ENCODE measurements around the gene NNT. TPM values are rescaled to one million over a fixed set of nuclear protein-coding genes. Genes with fewer than 3 reads are reported as not detected.
A peak's percentile ranks its signal among the peaks of the same experiment; 100 is the strongest.

Gene NNT
- total and polyA plus RNA-seq, 5 donors: 174 to 421 (median 399) TPM

- Histone ChIP-seq H3K4me1 (ENCODE audit: control insufficient read depth, insufficient read depth, low read length) (no peaks in the 10 kb centered on the region), H3K4me3 (ENCODE audit: low read length) (no peak overlapping the region), H3K27ac (ENCODE audit: low read length) (no peak overlapping the region), H3K9me3 (ENCODE audit: control insufficient read depth, low read length) (no peaks in the 10 kb centered on the region), H3K27me3 (ENCODE audit: control insufficient read depth, insufficient read depth) (no peaks in the 10 kb centered on the region)
- 93% methylated on average over 3 of the region's 3 CpGs for WGBS
- no peak for DNase-seq
- ATAC-seq: no peak
- intact Hi-C loops (cut with DNase I): no loop called here
Measured at GRCh38 chr5:43623048-43623680, 20.2 kb downstream of the NNT start.

GRCh38 chr5:43627028-43627427, 24.0 kb downstream of the NNT start:
- Histone ChIP-seq H3K27ac (ENCODE audit: low read length) (peak overlapping the region; percentile 67), H3K4me1 (ENCODE audit: control insufficient read depth, insufficient read depth, low read length) (no peaks in the 10 kb centered on the region), H3K27me3 (ENCODE audit: control insufficient read depth, insufficient read depth) (no peaks in the 10 kb centered on the region), H3K4me3 (ENCODE audit: low read length) (no peak overlapping the region), H3K9me3 (ENCODE audit: control insufficient read depth, low read length) (no peaks in the 10 kb centered on the region)
- intact Hi-C loops (cut with DNase I): no loop called here
- peak in 1 of 3 donors; percentile 22 for DNase-seq
- ATAC-seq: peak; percentile 87 to 90
- 64% methylated on average over 2 of the region's 2 CpGs for WGBS

DNA sequence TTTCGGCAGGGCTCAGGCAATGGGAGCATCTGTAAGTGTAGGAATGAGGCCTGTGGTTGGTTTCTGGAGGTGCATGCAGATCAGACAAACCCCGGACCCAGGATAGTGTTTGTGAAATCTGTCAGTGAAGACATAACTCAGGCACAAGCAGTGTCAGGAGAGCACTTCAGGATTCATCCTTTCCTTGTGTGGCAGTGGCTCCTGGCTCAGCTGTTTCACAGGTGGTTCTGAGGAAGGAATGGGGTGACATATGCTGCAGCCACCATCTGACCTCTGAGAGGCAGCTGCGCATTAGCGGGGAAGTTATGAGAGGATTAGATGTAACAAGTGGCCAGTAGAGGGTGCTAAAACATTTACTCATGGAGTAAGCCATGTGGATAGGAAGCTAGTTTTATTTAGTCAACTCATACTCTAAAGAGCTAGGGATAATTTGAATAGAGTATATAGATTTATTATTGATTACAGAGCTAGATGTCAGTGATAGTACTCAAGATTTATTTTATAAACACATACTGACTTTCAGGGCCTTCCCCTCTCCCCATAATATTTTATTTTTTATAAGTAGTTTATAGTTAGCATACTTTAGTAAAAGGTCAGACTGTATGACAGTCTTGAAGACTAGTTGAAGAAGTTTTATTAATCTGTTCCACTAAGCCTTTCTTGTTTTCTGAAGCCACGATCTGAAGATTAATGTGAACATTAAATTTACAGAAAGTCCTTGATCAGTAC, 28.4 kb downstream of the NNT start:
- H3K27me3 ChIP-seq (ENCODE audit: control insufficient read depth, insufficient read depth): no peaks in the 10 kb centered on the region
- intact Hi-C loops (cut with DNase I): loop anchor here in 1 of 4 donors (10.0 kb wide), 1 partner anchor 77 kb away; the partner anchor contains the start of gene PAIP1

DNA sequence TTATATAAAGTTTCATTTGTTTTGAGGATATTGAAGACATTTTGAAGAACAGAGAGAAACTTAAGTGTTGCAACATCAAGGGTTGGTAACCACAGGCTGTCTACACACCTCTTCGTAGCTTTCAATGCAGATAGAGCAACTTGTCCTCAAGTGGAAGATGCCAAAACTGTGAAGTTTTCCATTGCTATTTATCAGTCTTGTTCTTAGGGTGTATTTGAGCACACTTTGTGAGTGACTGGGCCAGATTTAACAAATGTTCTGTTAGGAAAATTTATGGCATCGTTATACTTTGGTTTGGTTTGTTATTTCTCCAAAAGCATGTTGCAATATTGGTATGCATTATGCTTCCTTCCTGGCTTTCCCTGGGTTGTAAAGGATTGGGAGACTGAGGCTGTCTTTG, 31.6 kb downstream of the NNT start:
- ATAC-seq: peak in 1 of 2 donors; percentile 36
- H3K27ac ChIP-seq (ENCODE audit: low read length): no peak overlapping the region

More for the DNA sequence above, 28.4 kb downstream of the NNT start:
- no peak overlapping the region for H3K4me3 ChIP-seq (ENCODE audit: low read length)
- no peaks in the 10 kb centered on the region for H3K4me1 ChIP-seq (ENCODE audit: control insufficient read depth, insufficient read depth, low read length)
- H3K9me3 ChIP-seq (ENCODE audit: control insufficient read depth, low read length): no peaks in the 10 kb centered on the region
- peak overlapping the region; percentile 77 for H3K27ac ChIP-seq (ENCODE audit: low read length)
- ATAC-seq: peak; percentile 82 to 86
- WGBS: 49% methylated on average over 5 of the region's 5 CpGs
- DNase-seq: peak in 2 of 3 donors; percentile 29 to 59

DNA sequence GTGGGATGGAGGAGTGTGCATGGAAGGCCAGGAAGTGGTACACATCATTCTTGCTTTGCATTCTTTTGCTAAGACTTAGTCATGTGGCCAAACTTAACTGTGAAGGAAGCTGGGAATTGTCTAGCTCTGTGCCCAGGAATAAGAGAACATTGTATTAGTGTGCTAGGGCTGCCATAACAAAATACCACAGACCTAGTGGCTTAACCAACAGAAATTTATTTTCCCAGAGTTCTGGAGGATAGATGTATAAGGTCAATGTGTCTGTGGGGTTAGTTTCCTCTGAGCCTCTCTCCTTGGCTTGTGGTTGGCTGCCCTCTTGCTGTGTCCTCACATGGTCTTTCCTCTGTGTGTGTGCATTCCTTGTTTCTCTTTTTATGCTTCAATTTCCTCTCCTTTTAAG, 32.4 kb downstream of the NNT start:
- Histone ChIP-seq H3K4me1 (ENCODE audit: control insufficient read depth, insufficient read depth, low read length) (peaks cover 2% of the 10 kb centered on the region), H3K4me3 (ENCODE audit: low read length) (no peak overlapping the region), H3K9me3 (ENCODE audit: control insufficient read depth, low read length) (no peaks in the 10 kb centered on the region), H3K27me3 (ENCODE audit: control insufficient read depth, insufficient read depth) (no peaks in the 10 kb centered on the region), H3K27ac (ENCODE audit: low read length) (no peak overlapping the region)
- DNase-seq: no peak
- ATAC-seq: no peak
- intact Hi-C loops (cut with DNase I): loop anchor here in 1 of 4 donors (10.0 kb wide), 1 partner anchor 81 kb away; the partner anchor contains the start of gene PAIP1

More for the DNA sequence above, 31.6 kb downstream of the NNT start:
- no peak for DNase-seq
- H3K4me1 ChIP-seq (ENCODE audit: control insufficient read depth, insufficient read depth, low read length): peaks cover 2% of the 10 kb centered on the region
- no peaks in the 10 kb centered on the region for H3K27me3 ChIP-seq (ENCODE audit: control insufficient read depth, insufficient read depth)
- intact Hi-C loops (cut with DNase I): loop anchor here in 1 of 4 donors (10.0 kb wide), 1 partner anchor 80 kb away; the partner anchor contains the start of gene PAIP1
- H3K4me3 ChIP-seq (ENCODE audit: low read length): no peak overlapping the region
- WGBS: 71% methylated on average over 2 of the region's 2 CpGs
- no peaks in the 10 kb centered on the region for H3K9me3 ChIP-seq (ENCODE audit: control insufficient read depth, low read length)

- Histone ChIP-seq H3K27me3 (ENCODE audit: control insufficient read depth, insufficient read depth) (no peaks in the 10 kb centered on the region), H3K9me3 (ENCODE audit: control insufficient read depth, low read length) (no peaks in the 10 kb centered on the region), H3K4me3 (ENCODE audit: low read length) (no peak overlapping the region), H3K4me1 (ENCODE audit: control insufficient read depth, insufficient read depth, low read length) (peaks cover 2% of the 10 kb centered on the region), H3K27ac (ENCODE audit: low read length) (no peak overlapping the region)
- DNase-seq (no peak), ATAC-seq (no peak)
- intact Hi-C loops (cut with DNase I): loop anchor here in 1 of 4 donors (10.0 kb wide), 1 partner anchor 81 kb away; the partner anchor contains the start of gene PAIP1
- WGBS: 71% methylated on average over 2 of the region's 2 CpGs
Measured at GRCh38 chr5:43636076-43636475, 33.1 kb downstream of the NNT start.

DNA sequence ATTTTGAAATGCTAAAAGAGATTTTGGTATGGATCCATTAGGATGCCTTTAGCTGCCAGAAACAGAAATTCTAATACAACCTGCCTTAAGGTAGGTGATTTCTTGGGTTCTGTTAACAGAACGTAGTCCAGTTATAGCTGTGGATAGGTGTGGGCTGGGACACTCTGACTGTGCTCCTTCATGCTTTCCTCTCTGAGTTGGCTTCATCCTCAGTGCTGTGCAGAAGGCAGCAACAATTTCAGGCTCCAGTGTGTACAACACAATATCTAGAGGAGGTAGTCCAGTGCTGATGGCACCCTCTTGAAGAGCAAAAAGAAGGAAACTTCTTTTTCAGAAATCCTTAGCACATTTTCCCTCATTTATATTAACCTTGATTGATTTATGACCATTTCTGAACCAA, 34.4 kb downstream of the NNT start:
- no peaks in the 10 kb centered on the region for H3K9me3 ChIP-seq (ENCODE audit: control insufficient read depth, low read length)
- ATAC-seq (no peak), DNase-seq (no peak)
- 91% methylated on average over 1 of the region's 1 CpG for WGBS
- peaks cover 3% of the 10 kb centered on the region for H3K4me1 ChIP-seq (ENCODE audit: control insufficient read depth, insufficient read depth, low read length)
- H3K27me3 ChIP-seq (ENCODE audit: control insufficient read depth, insufficient read depth): no peaks in the 10 kb centered on the region
- no peak overlapping the region for H3K4me3 ChIP-seq (ENCODE audit: low read length)
- intact Hi-C loops (cut with DNase I): loop anchor here in 1 of 4 donors (10.0 kb wide), 1 partner anchor 83 kb away; the partner anchor contains the start of gene PAIP1
- no peak overlapping the region for H3K27ac ChIP-seq (ENCODE audit: low read length)

- ATAC-seq (no peak), DNase-seq (no peak)
- Histone ChIP-seq H3K4me3 (ENCODE audit: low read length) (no peak overlapping the region), H3K4me1 (ENCODE audit: control insufficient read depth, insufficient read depth, low read length) (peaks cover 4% of the 10 kb centered on the region), H3K27ac (ENCODE audit: low read length) (no peak overlapping the region), H3K9me3 (ENCODE audit: control insufficient read depth, low read length) (no peaks in the 10 kb centered on the region), H3K27me3 (ENCODE audit: control insufficient read depth, insufficient read depth) (no peaks in the 10 kb centered on the region)
- 78% methylated on average over 2 of the region's 2 CpGs for WGBS
- intact Hi-C loops (cut with DNase I): loop anchor here in 1 of 4 donors (10.0 kb wide), 1 partner anchor 83 kb away; the partner anchor contains the start of gene PAIP1
Measured at GRCh38 chr5:43638107-43638506, 35.1 kb downstream of the NNT start.

DNA sequence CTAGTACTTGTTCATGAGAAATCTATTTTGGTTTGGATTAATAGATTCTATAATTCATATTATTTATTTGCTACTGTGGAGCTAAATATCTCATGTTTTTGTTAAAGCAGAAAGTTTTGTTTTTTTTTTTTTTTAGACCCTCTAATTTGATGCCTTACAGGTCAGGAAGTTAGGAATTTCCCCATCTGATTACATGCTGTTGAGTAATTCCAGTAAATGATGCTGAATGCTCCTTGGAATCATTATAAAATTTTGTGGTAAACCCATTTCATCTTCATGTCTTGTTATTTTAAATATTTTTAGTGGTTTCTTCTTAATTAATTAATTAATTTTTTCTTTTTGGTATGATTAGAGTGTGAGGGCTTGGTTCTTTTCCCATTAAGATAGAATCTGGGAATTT, 35.6 kb downstream of the NNT start:
- Histone ChIP-seq H3K4me3 (ENCODE audit: low read length) (no peak overlapping the region), H3K27ac (ENCODE audit: low read length) (no peak overlapping the region), H3K27me3 (ENCODE audit: control insufficient read depth, insufficient read depth) (no peaks in the 10 kb centered on the region), H3K9me3 (ENCODE audit: control insufficient read depth, low read length) (no peaks in the 10 kb centered on the region), H3K4me1 (ENCODE audit: control insufficient read depth, insufficient read depth, low read length) (peaks cover 4% of the 10 kb centered on the region)
- intact Hi-C loops (cut with DNase I): loop anchor here in 1 of 4 donors (10.0 kb wide), 1 partner anchor 84 kb away; the partner anchor contains the start of gene PAIP1
- ATAC-seq (no peak), DNase-seq (no peak)

GRCh38 chr5:43639566-43639965, 36.6 kb downstream of the NNT start:
- WGBS: 89% methylated on average over 1 of the region's 1 CpG
- Histone ChIP-seq H3K9me3 (ENCODE audit: control insufficient read depth, low read length) (no peaks in the 10 kb centered on the region), H3K4me3 (ENCODE audit: low read length) (no peak overlapping the region), H3K27me3 (ENCODE audit: control insufficient read depth, insufficient read depth) (no peaks in the 10 kb centered on the region), H3K4me1 (ENCODE audit: control insufficient read depth, insufficient read depth, low read length) (peaks cover 4% of the 10 kb centered on the region), H3K27ac (ENCODE audit: low read length) (no peak overlapping the region)
- DNase-seq (no peak), ATAC-seq (peak; percentile 46 to 73)
- intact Hi-C loops (cut with DNase I): loop anchor here in 1 of 4 donors (10.0 kb wide), 1 partner anchor 85 kb away; the partner anchor contains the start of gene PAIP1

DNA sequence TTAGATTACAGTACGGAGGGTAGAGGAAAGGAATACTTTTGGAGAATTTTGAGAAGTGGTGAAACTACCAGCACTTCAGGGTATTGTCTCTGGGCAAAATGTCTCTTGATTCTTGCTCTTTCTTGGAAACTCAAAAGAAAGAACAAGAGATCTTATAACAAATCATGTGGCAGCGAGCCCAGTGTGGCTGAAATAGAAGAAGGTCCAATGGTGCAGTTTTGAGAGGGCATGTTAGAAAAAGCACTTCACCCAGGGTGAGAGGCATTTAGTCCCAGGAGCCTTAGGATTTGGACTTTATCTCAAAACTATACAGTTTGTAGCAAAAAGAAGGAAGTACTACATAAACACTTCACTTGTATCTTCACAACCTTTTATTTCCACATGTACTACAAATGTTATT, 39.4 kb downstream of the NNT start:
- WGBS: 78% methylated on average over 2 of the region's 2 CpGs
- Histone ChIP-seq H3K4me3 (ENCODE audit: low read length) (no peak overlapping the region), H3K27ac (ENCODE audit: low read length) (no peak overlapping the region), H3K9me3 (ENCODE audit: control insufficient read depth, low read length) (no peaks in the 10 kb centered on the region), H3K4me1 (ENCODE audit: control insufficient read depth, insufficient read depth, low read length) (peaks cover 4% of the 10 kb centered on the region), H3K27me3 (ENCODE audit: control insufficient read depth, insufficient read depth) (no peaks in the 10 kb centered on the region)
- intact Hi-C loops (cut with DNase I): no loop called here
- DNase-seq (peak in 2 of 3 donors; percentile 35 to 64), ATAC-seq (no peak)
